Hematopoietic multipotent progenitor cell treated with erythropoietin and hydrocortisone succinate and interleukin-3 and kit ligand, for 6 days (in vitro differentiated cells): ENCODE results near the gene HOXB2.

Experiments
- DNase-seq: peaks from one replicate; pipeline ENCODE4 v3.0.0-alpha.2; 2015

Gene HOXB2

GRCh38 chr17:48551596-48552465 lies 6.9 kb upstream of the HOXB2 start:
- DNase-seq = no peak

- no peak for DNase-seq
Measured at GRCh38 chr17:48551214-48551555, 6.3 kb upstream of the HOXB2 start.

- DNase-seq = no peak
Measured at GRCh38 chr17:48550502-48551213, 5.7 kb upstream of the HOXB2 start.

GRCh38 chr17:48549914-48550501 lies 5.1 kb upstream of the HOXB2 start:
- no peak for DNase-seq

- DNase-seq = no peak
Measured at GRCh38 chr17:48549281-48549630, 4.3 kb upstream of the HOXB2 start.

GRCh38 chr17:48548523-48549280 lies 3.8 kb upstream of the HOXB2 start:
- DNase-seq = no peak

GRCh38 chr17:48547808-48548522 lies 3.1 kb upstream of the HOXB2 start:
- DNase-seq = peak; percentile 87

- DNase-seq = peak; percentile 96
Measured at GRCh38 chr17:48546924-48547807, 2.3 kb upstream of the HOXB2 start.

GRCh38 chr17:48546137-48546923 lies 1.4 kb upstream of the HOXB2 start:
- peak; percentile 56 for DNase-seq

- DNase-seq = peak; percentile 31
Measured at GRCh38 chr17:48545539-48545938, 630 bp upstream of the HOXB2 start.

- peak; percentile 76 for DNase-seq
Measured at GRCh38 chr17:48544349-48545021, 424 bp downstream of the HOXB2 start.

GRCh38 chr17:48543854-48544348 lies 1.0 kb downstream of the HOXB2 start:
- DNase-seq = no peak

GRCh38 chr17:48543107-48543853 lies 1.6 kb downstream of the HOXB2 start:
- peak; percentile 72 for DNase-seq

GRCh38 chr17:48542698-48543106 lies 2.2 kb downstream of the HOXB2 start:
- no peak for DNase-seq

- peak; percentile 65 for DNase-seq
Measured at GRCh38 chr17:48542114-48542656, 2.7 kb downstream of the HOXB2 start.

- peak; percentile 70 for DNase-seq
Measured at GRCh38 chr17:48541577-48542113, 3.3 kb downstream of the HOXB2 start.

GRCh38 chr17:48541036-48541576 lies 3.8 kb downstream of the HOXB2 start:
- DNase-seq = peak; percentile 44

- DNase-seq = no peak
Measured at GRCh38 chr17:48540213-48540612, 4.7 kb downstream of the HOXB2 start.
